Tibial artery (tissue), 4 donors: Measurements from ENCODE around the gene CTNNA2.

Source experiments
- DNase-seq, 2 donors: peaks; one replicate each; pipeline ENCODE4 v3.0.0-alpha.2; 2019
- H3K27ac ChIP-seq, 2 donors: fragments of 200-600 bp; sonication (generic) in 1 of 2; 1 replicate in 1 of 2; 2 replicates in 1 of 2; pipeline ENCODE4 v1.5.1; 2018 to 2019; ENCODE audit warnings: mild to moderate bottlenecking in 1 of 2
- H3K27me3 ChIP-seq, 2 donors: fragments of 200-600 bp; sonication (generic) in 1 of 2; one replicate each; pipeline versions ENCODE4 v1.5.1 to v1.6.0; 2016 to 2019
- H3K36me3 ChIP-seq, 3 donors: fragments of 200-600 bp; sonication (generic) in 2 of 3; one replicate each; pipeline ENCODE4 v1.5.1; 2016 to 2019; ENCODE audit warnings: mild to moderate bottlenecking in 2 of 3
- H3K4me1 ChIP-seq, 4 donors: fragments of 200-600 bp; sonication (generic) in 2 of 4; 1 replicate in 3 of 4; 2 replicates in 1 of 4; pipeline ENCODE4 v1.5.1; 2016 to 2019
- H3K4me3 ChIP-seq, 2 donors: fragments of 200-600 bp; sonication (generic) in 1 of 2; 1 replicate in 1 of 2; 2 replicates in 1 of 2; pipeline ENCODE4 v1.5.1; 2018 to 2019; ENCODE audit warnings: mild to moderate bottlenecking in 2 of 2
- H3K9me3 ChIP-seq, 3 donors: fragments of 200-600 bp; sonication (generic) in 1 of 3; one replicate each; pipeline ENCODE4 v1.5.1; 2016 to 2019
- CTCF ChIP-seq, 2 experiments: fragments of 200-600 bp in 1 of 2; fragments of 450-650 bp in 1 of 2; IDR thresholded peaks; one replicate each; pipeline ENCODE4 v1.5.1; 2017 to 2019; ENCODE audit warnings: antibody characterized with exemption in 2 of 2, mild to moderate bottlenecking in 1 of 2, moderate library complexity in 1 of 2
- intact Hi-C: fragments of 100-400 bp; cut with DNase I; formaldehyde crosslinking; loops from one replicate; pipeline ENCODE4 v1.15.0; 2023; ENCODE audit warnings: low total_unique reads

Gene CTNNA2

DNA sequence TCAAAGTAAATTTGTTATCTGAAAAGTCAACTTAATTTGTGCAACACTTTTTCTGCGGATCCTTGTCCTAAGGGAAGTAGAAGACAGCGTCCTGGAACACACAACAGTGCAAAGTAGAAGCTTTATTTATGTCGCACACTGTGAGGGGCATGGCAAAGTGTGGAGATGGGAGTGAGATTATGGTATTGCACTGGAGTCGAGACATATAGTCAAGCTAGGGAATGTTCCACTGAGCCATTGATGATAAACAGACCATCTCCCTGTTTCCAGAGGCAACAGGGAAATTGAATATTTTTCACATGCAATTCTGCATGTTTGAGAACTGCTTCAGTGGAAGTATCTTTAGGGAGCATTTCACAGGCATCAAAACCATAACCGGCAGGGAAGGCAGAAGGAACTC is 745.5 kb downstream of the CTNNA2 start:
- no peak for DNase-seq
- H3K4me1 ChIP-seq: no peaks in the 10 kb centered on the region
- H3K27me3 ChIP-seq: no peaks in the 10 kb centered on the region
- H3K36me3 ChIP-seq: no peaks in the 10 kb centered on the region
- H3K27ac ChIP-seq: no peak overlapping the region
- H3K4me3 ChIP-seq: no peak overlapping the region
- intact Hi-C loops: no loop called here
- TF ChIP-seq CTCF (IDR thresholded peaks at IDR 0.05): no peak
- no peaks in the 10 kb centered on the region for H3K9me3 ChIP-seq

DNA sequence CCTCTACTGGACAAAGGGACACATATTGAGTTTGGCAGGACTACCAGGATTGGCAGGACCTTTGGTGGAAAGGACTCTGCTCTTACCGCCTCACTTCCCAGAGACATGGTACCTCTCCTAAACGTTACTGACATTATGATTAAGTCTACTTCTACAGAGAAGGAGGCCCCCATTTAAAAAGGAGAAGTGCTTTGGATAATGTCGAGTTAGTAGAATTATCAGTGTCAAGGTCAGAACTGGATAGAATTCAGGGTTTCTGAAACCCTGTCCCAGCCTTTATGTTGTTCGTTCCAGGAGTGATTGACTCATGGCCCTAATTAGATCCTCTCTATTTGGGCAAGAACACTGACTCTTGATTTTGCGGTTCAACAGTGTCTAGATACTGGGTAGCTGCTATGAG is 745.9 kb downstream of the CTNNA2 start:
- Histone ChIP-seq H3K9me3 (no peaks in the 10 kb centered on the region), H3K4me3 (no peak overlapping the region), H3K4me1 (no peaks in the 10 kb centered on the region), H3K36me3 (no peaks in the 10 kb centered on the region), H3K27ac (no peak overlapping the region), H3K27me3 (no peaks in the 10 kb centered on the region)
- no peak for TF ChIP-seq CTCF (IDR thresholded peaks at IDR 0.05)
- no peak for DNase-seq
- intact Hi-C loops: no loop called here

- TF ChIP-seq CTCF (IDR thresholded peaks at IDR 0.05): no peak
These were observed 746.4 kb downstream of the CTNNA2 start for GRCh38 chr2:80259292-80259691.

GRCh38 chr2:80266231-80266630 is 753.4 kb downstream of the CTNNA2 start:
- no peaks in the 10 kb centered on the region for H3K9me3 ChIP-seq
- no peaks in the 10 kb centered on the region for H3K4me1 ChIP-seq
- no peaks in the 10 kb centered on the region for H3K36me3 ChIP-seq
- intact Hi-C loops: no loop called here
- no peaks in the 10 kb centered on the region for H3K27me3 ChIP-seq
- H3K27ac ChIP-seq: no peak overlapping the region
- no peak for TF ChIP-seq CTCF (IDR thresholded peaks at IDR 0.05)
- no peak overlapping the region for H3K4me3 ChIP-seq
- DNase-seq: no peak

More at GRCh38 chr2:80259292-80259691, 746.4 kb downstream of the CTNNA2 start:
- Histone ChIP-seq H3K36me3 (no peaks in the 10 kb centered on the region), H3K27me3 (no peaks in the 10 kb centered on the region), H3K27ac (no peak overlapping the region), H3K9me3 (no peaks in the 10 kb centered on the region), H3K4me1 (no peaks in the 10 kb centered on the region), H3K4me3 (no peak overlapping the region)
- no peak for DNase-seq
- intact Hi-C loops: no loop called here

DNA sequence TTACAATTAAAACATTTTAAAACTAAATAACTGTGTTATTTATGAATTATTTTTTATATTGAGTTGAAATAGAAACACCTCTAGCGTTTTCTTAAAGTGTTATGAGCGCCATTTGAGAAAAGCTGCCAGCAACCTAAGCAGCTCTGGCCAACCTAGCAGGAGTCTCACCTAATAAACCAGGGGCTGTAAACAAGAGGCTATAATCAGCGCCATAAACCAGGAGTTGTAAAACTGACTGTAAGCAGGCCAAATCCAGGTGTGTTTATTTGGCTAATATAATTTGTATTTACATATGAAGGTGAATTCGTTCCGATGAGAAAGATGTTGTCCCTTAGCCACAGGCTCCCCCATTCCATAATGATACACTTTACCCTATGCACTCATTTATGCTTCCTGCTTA is 757.0 kb downstream of the CTNNA2 start:
- H3K27ac ChIP-seq: no peak overlapping the region
- no peaks in the 10 kb centered on the region for H3K9me3 ChIP-seq
- H3K4me1 ChIP-seq: no peaks in the 10 kb centered on the region
- intact Hi-C loops: no loop called here
- TF ChIP-seq CTCF (IDR thresholded peaks at IDR 0.05): no peak
- no peaks in the 10 kb centered on the region for H3K36me3 ChIP-seq
- no peaks in the 10 kb centered on the region for H3K27me3 ChIP-seq
- DNase-seq: no peak
- H3K4me3 ChIP-seq: no peak overlapping the region

- Histone ChIP-seq H3K27ac (no peak overlapping the region), H3K36me3 (no peaks in the 10 kb centered on the region), H3K9me3 (no peaks in the 10 kb centered on the region), H3K4me3 (no peak overlapping the region), H3K4me1 (no peaks in the 10 kb centered on the region), H3K27me3 (no peaks in the 10 kb centered on the region)
- TF ChIP-seq CTCF (IDR thresholded peaks at IDR 0.05): no peak
- no peak for DNase-seq
- intact Hi-C loops: no loop called here
These were observed 767.7 kb downstream of the CTNNA2 start for GRCh38 chr2:80280598-80280997.
